Hepatocyte (in vitro differentiated cells): ENCODE measurements around the gene TMIGD3. TPM values are rescaled to one million over a fixed set of nuclear protein-coding genes. Genes with fewer than 3 reads are reported as not detected.

Experiments used
- DNase-seq: peaks from one replicate; pipeline ENCODE4 v3.0.0-alpha.2; 2016; ENCODE audit warnings: low spot score
- H2AFZ ChIP-seq: fragments of 200-600 bp; sonication (generic); 2 replicates; pipeline ENCODE4 v1.6.0; 2016; ENCODE audit warnings: antibody characterized with exemption, mild to moderate bottlenecking
- H3K27ac ChIP-seq: fragments of 200-600 bp; sonication (generic); 2 replicates; pipeline ENCODE4 v1.5.1; 2016; ENCODE audit warnings: mild to moderate bottlenecking
- H3K27me3 ChIP-seq: fragments of 200-600 bp; sonication (generic); 2 replicates; pipeline ENCODE4 v1.6.1; 2016
- H3K36me3 ChIP-seq: fragments of 200-600 bp; sonication (generic); replicated peaks from 2 replicates; pipeline ENCODE4 v1.5.1; 2016; ENCODE audit warnings: low read depth; ENCODE audit not compliant: insufficient read depth
- H3K4me1 ChIP-seq: fragments of 200-600 bp; sonication (generic); 2 replicates; pipeline ENCODE4 v1.5.1; 2016; ENCODE audit warnings: mild to moderate bottlenecking, moderate library complexity; ENCODE audit not compliant: insufficient read depth
- H3K4me2 ChIP-seq: fragments of 200-600 bp; sonication (generic); 2 replicates; pipeline ENCODE4 v1.6.0; 2016
- H3K4me3 ChIP-seq: fragments of 200-600 bp; sonication (generic); 2 replicates; pipeline ENCODE4 v1.5.1; 2016; ENCODE audit warnings: mild to moderate bottlenecking
- H3K79me2 ChIP-seq: fragments of 200-600 bp; sonication (generic); 2 replicates; pipeline ENCODE4 v1.6.0; 2017; ENCODE audit warnings: mild to moderate bottlenecking
- H3K9me2 ChIP-seq: fragments of 200-600 bp; sonication (generic); replicated peaks from 2 replicates; pipeline ENCODE4 v1.6.0; 2017; ENCODE audit warnings: mild to moderate bottlenecking; ENCODE audit not compliant: insufficient read depth
- H3K9me3 ChIP-seq: fragments of 200-600 bp; sonication (generic); 2 replicates; pipeline ENCODE4 v1.5.1; 2016; ENCODE audit warnings: low read depth, mild to moderate bottlenecking
- H4K20me1 ChIP-seq: fragments of 200-600 bp; sonication (generic); 2 replicates; pipeline ENCODE4 v1.6.0; 2016; ENCODE audit warnings: mild to moderate bottlenecking; ENCODE audit not compliant: insufficient read depth, poor library complexity, severe bottlenecking
- EZH2 ChIP-seq: fragments of 200-600 bp; sonication (generic); IDR thresholded peaks from 2 replicates; pipeline ENCODE4 v1.6.1; 2016; ENCODE audit warnings: antibody characterized with exemption, mild to moderate bottlenecking, borderline replicate concordance
- EZH2phosphoT487 ChIP-seq: fragments of 200-600 bp; sonication (generic); IDR thresholded peaks from one replicate; pipeline ENCODE4 v1.6.1; 2018; ENCODE audit warnings: antibody characterized with exemption, mild to moderate bottlenecking, low read depth, moderate library complexity; ENCODE audit not compliant: unreplicated experiment, severe bottlenecking
- WGBS: methylation state at CpG from one replicate; pipeline ENCODE4 v1.1.6; 2016; ENCODE audit warnings: low lambda C conversion rate; ENCODE audit errors: missing lambda C conversion rate; 5-methylcytosine and 5-hydroxymethylcytosine counted together
- polyA plus RNA-seq: library from polyadenylated mRNA; unstranded; fragments of >200 nt; fragmentation: Nextera tagmentation; extraction: Ambion mirVana; gene quantifications from 2 replicates; pipeline ENCODE4 v1.2.1, GENCODE V29; 2016
- total RNA-seq: library from RNA; depleted of rRNA; stranded (reverse); fragments of >200 nt; gene quantifications from 2 replicates; pipeline ENCODE4 v1.2.3, GENCODE V29; 2014
- TF ChIP-seq, protein P1 (sequence below): fragments of 200-600 bp; sonication (generic); IDR thresholded peaks from 2 replicates; pipeline ENCODE4 v1.5.1; 2016; ENCODE audit warnings: antibody characterized with exemption, mild to moderate bottlenecking; ENCODE audit not compliant: poor library complexity

TMIGD3 gene
- total and polyA plus RNA-seq, 2 experiments from 2014 or later: 5.2 to 6.5 TPM

GRCh38 chr1:111461765-111462164, 41.7 kb downstream of the TMIGD3 start:
- Histone ChIP-seq H3K9me3 (no peaks in the 10 kb centered on the region), H3K4me2 (no peak overlapping the region), H4K20me1 (no peaks in the 10 kb centered on the region), H3K27ac (no peak overlapping the region), H2AFZ (no peak overlapping the region), H3K9me2 (no peaks in the 10 kb centered on the region), H3K27me3 (no peaks in the 10 kb centered on the region), H3K79me2 (no peaks in the 10 kb centered on the region), H3K4me3 (no peak overlapping the region), H3K4me1 (peaks cover 6% of the 10 kb centered on the region), H3K36me3 (no peaks in the 10 kb centered on the region)
- DNase-seq: no peak
- TF ChIP-seq, protein P1, sequence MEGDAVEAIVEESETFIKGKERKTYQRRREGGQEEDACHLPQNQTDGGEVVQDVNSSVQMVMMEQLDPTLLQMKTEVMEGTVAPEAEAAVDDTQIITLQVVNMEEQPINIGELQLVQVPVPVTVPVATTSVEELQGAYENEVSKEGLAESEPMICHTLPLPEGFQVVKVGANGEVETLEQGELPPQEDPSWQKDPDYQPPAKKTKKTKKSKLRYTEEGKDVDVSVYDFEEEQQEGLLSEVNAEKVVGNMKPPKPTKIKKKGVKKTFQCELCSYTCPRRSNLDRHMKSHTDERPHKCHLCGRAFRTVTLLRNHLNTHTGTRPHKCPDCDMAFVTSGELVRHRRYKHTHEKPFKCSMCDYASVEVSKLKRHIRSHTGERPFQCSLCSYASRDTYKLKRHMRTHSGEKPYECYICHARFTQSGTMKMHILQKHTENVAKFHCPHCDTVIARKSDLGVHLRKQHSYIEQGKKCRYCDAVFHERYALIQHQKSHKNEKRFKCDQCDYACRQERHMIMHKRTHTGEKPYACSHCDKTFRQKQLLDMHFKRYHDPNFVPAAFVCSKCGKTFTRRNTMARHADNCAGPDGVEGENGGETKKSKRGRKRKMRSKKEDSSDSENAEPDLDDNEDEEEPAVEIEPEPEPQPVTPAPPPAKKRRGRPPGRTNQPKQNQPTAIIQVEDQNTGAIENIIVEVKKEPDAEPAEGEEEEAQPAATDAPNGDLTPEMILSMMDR: no peak
- TF ChIP-seq EZH2phosphoT487: no peak
- no peak for TF ChIP-seq EZH2
- 97% methylated on average over 6 of the region's 6 CpGs for WGBS

DNA sequence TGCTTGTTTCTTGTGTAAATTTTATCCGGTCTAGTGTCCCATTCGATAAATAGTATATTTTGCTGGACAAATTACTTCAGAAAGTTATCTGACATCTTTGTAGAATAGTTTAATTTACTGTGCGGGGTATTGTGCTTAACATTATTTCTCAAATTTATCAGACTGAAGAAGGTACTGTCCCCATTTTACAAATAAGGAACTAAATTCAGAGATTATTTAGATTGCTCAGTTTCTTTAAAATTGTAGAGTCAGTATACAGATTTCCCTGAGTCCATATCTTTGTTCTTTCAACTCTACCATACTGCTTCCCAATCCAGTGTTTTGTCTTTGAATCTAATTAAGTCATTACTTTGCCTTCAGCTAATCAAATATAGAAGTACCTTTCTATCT, 47.8 kb downstream of the TMIGD3 start:
- Histone ChIP-seq H3K36me3 (no peaks in the 10 kb centered on the region), H3K4me2 (no peak overlapping the region), H3K27ac (no peak overlapping the region), H3K4me3 (no peak overlapping the region), H3K79me2 (peaks cover 38% of the 10 kb centered on the region), H3K9me2 (no peaks in the 10 kb centered on the region), H3K4me1 (no peaks in the 10 kb centered on the region), H3K27me3 (no peaks in the 10 kb centered on the region), H4K20me1 (peaks cover 2% of the 10 kb centered on the region), H3K9me3 (no peaks in the 10 kb centered on the region), H2AFZ (no peak overlapping the region)
- DNase-seq: no peak
- WGBS: 99% methylated on average over 3 of the region's 3 CpGs
- TF ChIP-seq, protein P1: no peak
- TF ChIP-seq EZH2 (no peak), EZH2phosphoT487 (no peak)

DNA sequence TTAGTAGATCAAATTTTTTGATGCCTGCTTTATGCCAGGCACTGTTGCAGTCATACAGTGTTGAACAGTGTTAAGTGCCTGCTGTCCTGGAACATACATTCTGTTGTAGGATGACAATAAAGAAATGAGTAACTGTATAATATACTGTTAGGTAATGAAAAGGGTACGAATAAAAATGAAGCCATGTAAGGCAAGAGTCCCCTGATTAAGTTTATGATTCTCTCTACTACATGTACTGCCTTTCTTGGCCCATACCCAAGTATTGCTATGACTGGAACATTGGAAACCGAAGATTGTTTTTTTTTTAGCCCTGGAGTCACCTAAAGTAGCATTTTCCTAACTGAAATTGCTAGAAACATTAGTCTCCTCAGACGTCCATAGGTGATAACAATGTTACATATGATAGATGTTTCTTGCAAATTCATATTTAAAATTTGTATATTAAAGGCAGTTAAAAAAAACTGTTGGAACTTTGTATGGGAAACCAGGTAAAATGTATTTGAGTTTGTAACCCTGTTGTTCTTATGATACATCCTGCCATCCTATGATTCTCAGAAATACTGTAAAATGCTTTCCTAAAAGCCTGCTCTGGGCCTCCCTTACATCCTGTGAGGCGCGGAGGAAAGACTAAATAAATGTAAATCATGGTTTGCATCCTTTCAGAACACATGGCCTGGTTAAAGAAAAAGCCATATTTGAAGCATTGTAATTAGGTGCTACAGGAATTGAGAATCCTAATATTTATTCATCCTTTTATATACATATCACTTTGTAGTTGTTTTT, 48.4 kb downstream of the TMIGD3 start:
- Histone ChIP-seq H3K9me2 (no peaks in the 10 kb centered on the region), H3K79me2 (peaks cover 44% of the 10 kb centered on the region), H4K20me1 (peaks cover 2% of the 10 kb centered on the region), H3K4me2 (no peak overlapping the region), H2AFZ (no peak overlapping the region), H3K4me3 (no peak overlapping the region), H3K36me3 (no peaks in the 10 kb centered on the region), H3K9me3 (no peaks in the 10 kb centered on the region), H3K4me1 (peaks cover 5% of the 10 kb centered on the region), H3K27me3 (no peaks in the 10 kb centered on the region), H3K27ac (no peak overlapping the region)
- 90% methylated on average over 5 of the region's 5 CpGs for WGBS
- TF ChIP-seq EZH2phosphoT487: no peak
- TF ChIP-seq, protein P1: no peak
- no peak for TF ChIP-seq EZH2
- DNase-seq: no peak
